Activated naive CD4-positive, alpha-beta T cell treated with anti-CD3 and anti-CD28 coated beads, Interleukin-2, amount 50 U/mL, for 24 hours (primary cell): ENCODE results near the gene TXLNG.

Source experiments
- H3K27ac Mint-ChIP-seq: one replicate; pipeline ENCODE4 v1.8.0; 2021; ENCODE audit warnings: mild to moderate bottlenecking, mixed read lengths
- H3K27me3 Mint-ChIP-seq: one replicate; pipeline ENCODE4 v1.8.0; 2021; ENCODE audit warnings: mixed read lengths
- H3K36me3 Mint-ChIP-seq: one replicate; pipeline ENCODE4 v1.8.0; 2021; ENCODE audit warnings: mixed read lengths
- H3K4me1 Mint-ChIP-seq: one replicate; pipeline ENCODE4 v1.8.0; 2021; ENCODE audit warnings: mixed read lengths
- H3K4me3 Mint-ChIP-seq: one replicate; pipeline ENCODE4 v1.8.0; 2021; ENCODE audit warnings: mild to moderate bottlenecking, mixed read lengths
- H3K9me3 Mint-ChIP-seq: one replicate; pipeline ENCODE4 v1.8.0; 2021; ENCODE audit warnings: mixed read lengths

The TXLNG gene

GRCh38 chrX:16819634-16820033, 33.4 kb downstream of the TXLNG start:
- Mint-ChIP-seq H3K36me3 (peaks cover 4% of the 10 kb centered on the region), H3K27me3 (no peaks in the 10 kb centered on the region), H3K9me3 (no peaks in the 10 kb centered on the region), H3K4me1 (peaks cover 14% of the 10 kb centered on the region), H3K27ac (no peak overlapping the region), H3K4me3 (no peak overlapping the region)

- Mint-ChIP-seq H3K9me3 (no peaks in the 10 kb centered on the region), H3K36me3 (peaks cover 2% of the 10 kb centered on the region), H3K27me3 (no peaks in the 10 kb centered on the region), H3K4me1 (peaks cover 6% of the 10 kb centered on the region), H3K27ac (no peak overlapping the region), H3K4me3 (no peak overlapping the region)
These were observed 36.5 kb downstream of the TXLNG start for GRCh38 chrX:16822723-16823122.

- Mint-ChIP-seq H3K36me3 (peaks cover 2% of the 10 kb centered on the region), H3K27me3 (no peaks in the 10 kb centered on the region), H3K27ac (no peak overlapping the region), H3K4me3 (no peak overlapping the region), H3K9me3 (no peaks in the 10 kb centered on the region), H3K4me1 (peaks cover 3% of the 10 kb centered on the region)
These were observed 39.2 kb downstream of the TXLNG start for GRCh38 chrX:16825264-16826035.

GRCh38 chrX:16826207-16826606, 39.9 kb downstream of the TXLNG start:
- H3K9me3 Mint-ChIP-seq, result no peaks in the 10 kb centered on the region
- H3K4me1 Mint-ChIP-seq, result peaks cover 3% of the 10 kb centered on the region
- no peak overlapping the region for H3K4me3 Mint-ChIP-seq
- no peak overlapping the region for H3K27ac Mint-ChIP-seq
- peaks cover 2% of the 10 kb centered on the region for H3K36me3 Mint-ChIP-seq
- H3K27me3 Mint-ChIP-seq, result no peaks in the 10 kb centered on the region

- H3K27ac Mint-ChIP-seq, result no peak overlapping the region
- no peak overlapping the region for H3K4me3 Mint-ChIP-seq
These were observed 41.0 kb downstream of the TXLNG start for GRCh38 chrX:16827225-16827624.

GRCh38 chrX:16828124-16828908, 42.0 kb downstream of the TXLNG start:
- Mint-ChIP-seq H3K4me3 (no peak overlapping the region), H3K9me3 (no peaks in the 10 kb centered on the region), H3K27me3 (no peaks in the 10 kb centered on the region), H3K36me3 (no peaks in the 10 kb centered on the region), H3K27ac (no peak overlapping the region), H3K4me1 (no peaks in the 10 kb centered on the region)

More at GRCh38 chrX:16827225-16827624, 41.0 kb downstream of the TXLNG start:
- Mint-ChIP-seq H3K9me3 (no peaks in the 10 kb centered on the region), H3K4me1 (peaks cover 3% of the 10 kb centered on the region), H3K27me3 (no peaks in the 10 kb centered on the region), H3K36me3 (peaks cover 2% of the 10 kb centered on the region)

- no peaks in the 10 kb centered on the region for H3K27me3 Mint-ChIP-seq
- H3K9me3 Mint-ChIP-seq, result no peaks in the 10 kb centered on the region
- no peak overlapping the region for H3K27ac Mint-ChIP-seq
- H3K4me3 Mint-ChIP-seq, result no peak overlapping the region
- H3K36me3 Mint-ChIP-seq, result peaks cover 3% of the 10 kb centered on the region
- H3K4me1 Mint-ChIP-seq, result no peaks in the 10 kb centered on the region
These were observed 46.0 kb downstream of the TXLNG start for GRCh38 chrX:16832301-16832700.

- no peaks in the 10 kb centered on the region for H3K4me1 Mint-ChIP-seq
- no peak overlapping the region for H3K27ac Mint-ChIP-seq
- no peak overlapping the region for H3K4me3 Mint-ChIP-seq
- no peaks in the 10 kb centered on the region for H3K27me3 Mint-ChIP-seq
- H3K9me3 Mint-ChIP-seq, result no peaks in the 10 kb centered on the region
- H3K36me3 Mint-ChIP-seq, result peaks cover 3% of the 10 kb centered on the region
These were observed 48.5 kb downstream of the TXLNG start for GRCh38 chrX:16834806-16835205.

- Mint-ChIP-seq H3K4me1 (no peaks in the 10 kb centered on the region), H3K4me3 (no peak overlapping the region), H3K9me3 (no peaks in the 10 kb centered on the region), H3K27me3 (no peaks in the 10 kb centered on the region), H3K27ac (peak overlapping the region; percentile 18), H3K36me3 (peaks cover 3% of the 10 kb centered on the region)
These were observed 50.1 kb downstream of the TXLNG start for GRCh38 chrX:16836371-16836770.

- Mint-ChIP-seq H3K4me3 (no peak overlapping the region), H3K27me3 (no peaks in the 10 kb centered on the region), H3K9me3 (no peaks in the 10 kb centered on the region), H3K4me1 (no peaks in the 10 kb centered on the region), H3K27ac (peak overlapping the region; percentile 68), H3K36me3 (peaks cover 3% of the 10 kb centered on the region)
These were observed 52.2 kb downstream of the TXLNG start for GRCh38 chrX:16838202-16839066.

GRCh38 chrX:16839219-16839851, 53.1 kb downstream of the TXLNG start:
- Mint-ChIP-seq H3K27ac (peak overlapping the region; percentile 35), H3K36me3 (peaks cover 3% of the 10 kb centered on the region), H3K9me3 (no peaks in the 10 kb centered on the region)

GRCh38 chrX:16839852-16840460, 53.7 kb downstream of the TXLNG start:
- Mint-ChIP-seq H3K27ac (peak overlapping the region; percentile 59), H3K36me3 (peaks cover 3% of the 10 kb centered on the region), H3K27me3 (no peaks in the 10 kb centered on the region), H3K4me1 (no peaks in the 10 kb centered on the region), H3K4me3 (no peak overlapping the region), H3K9me3 (no peaks in the 10 kb centered on the region)

More at GRCh38 chrX:16839219-16839851, 53.1 kb downstream of the TXLNG start:
- Mint-ChIP-seq H3K4me1 (no peaks in the 10 kb centered on the region), H3K4me3 (no peak overlapping the region), H3K27me3 (no peaks in the 10 kb centered on the region)

- no peaks in the 10 kb centered on the region for H3K4me1 Mint-ChIP-seq
- no peaks in the 10 kb centered on the region for H3K27me3 Mint-ChIP-seq
- H3K9me3 Mint-ChIP-seq, result no peaks in the 10 kb centered on the region
- H3K27ac Mint-ChIP-seq, result no peak overlapping the region
- H3K4me3 Mint-ChIP-seq, result no peak overlapping the region
- H3K36me3 Mint-ChIP-seq, result no peaks in the 10 kb centered on the region
These were observed 56.4 kb downstream of the TXLNG start for GRCh38 chrX:16842684-16843083.

GRCh38 chrX:16843208-16843909, 57.1 kb downstream of the TXLNG start:
- no peaks in the 10 kb centered on the region for H3K27me3 Mint-ChIP-seq
- H3K36me3 Mint-ChIP-seq, result peaks cover 3% of the 10 kb centered on the region
- no peaks in the 10 kb centered on the region for H3K4me1 Mint-ChIP-seq
- H3K9me3 Mint-ChIP-seq, result no peaks in the 10 kb centered on the region
- H3K27ac Mint-ChIP-seq, result no peak overlapping the region
- H3K4me3 Mint-ChIP-seq, result no peak overlapping the region
